Astrocyte (in vitro differentiated cells and primary cell): ENCODE measurements around the gene CLN5.
"Not testable (repeated sequence)": the region's sequence is repeated elsewhere in the genome, so short reads cannot be mapped to it uniquely, and the experiment has no call there.

Source experiments
- CTCF ChIP-seq: IDR thresholded peaks from 2 replicates; pipeline ENCODE4 v1.5.1; 2011; ENCODE audit warnings: low read depth, mild to moderate bottlenecking, inconsistent platforms, low read length, moderate library complexity; ENCODE audit not compliant: insufficient read depth
- EZH2 ChIP-seq: IDR thresholded peaks from 2 replicates; pipeline ENCODE4 v1.6.1; 2012; ENCODE audit warnings: mild to moderate bottlenecking, low read length, inconsistent platforms; ENCODE audit not compliant: insufficient read depth

GRCh38 chr13:76959734-76960133 lies 32.1 kb upstream of the CLN5 start:
- not testable (repeated sequence) for TF ChIP-seq CTCF, EZH2
